ENCODE data around the gene PDSS2. TPM values are rescaled to one million over a fixed set of nuclear protein-coding genes. Genes with fewer than 3 reads are reported as not detected.

Gene PDSS2
- polyA plus RNA-seq, 1 of the 3 experiments (the other 2 are of a cell fraction) = 5.6 TPM

DNA sequence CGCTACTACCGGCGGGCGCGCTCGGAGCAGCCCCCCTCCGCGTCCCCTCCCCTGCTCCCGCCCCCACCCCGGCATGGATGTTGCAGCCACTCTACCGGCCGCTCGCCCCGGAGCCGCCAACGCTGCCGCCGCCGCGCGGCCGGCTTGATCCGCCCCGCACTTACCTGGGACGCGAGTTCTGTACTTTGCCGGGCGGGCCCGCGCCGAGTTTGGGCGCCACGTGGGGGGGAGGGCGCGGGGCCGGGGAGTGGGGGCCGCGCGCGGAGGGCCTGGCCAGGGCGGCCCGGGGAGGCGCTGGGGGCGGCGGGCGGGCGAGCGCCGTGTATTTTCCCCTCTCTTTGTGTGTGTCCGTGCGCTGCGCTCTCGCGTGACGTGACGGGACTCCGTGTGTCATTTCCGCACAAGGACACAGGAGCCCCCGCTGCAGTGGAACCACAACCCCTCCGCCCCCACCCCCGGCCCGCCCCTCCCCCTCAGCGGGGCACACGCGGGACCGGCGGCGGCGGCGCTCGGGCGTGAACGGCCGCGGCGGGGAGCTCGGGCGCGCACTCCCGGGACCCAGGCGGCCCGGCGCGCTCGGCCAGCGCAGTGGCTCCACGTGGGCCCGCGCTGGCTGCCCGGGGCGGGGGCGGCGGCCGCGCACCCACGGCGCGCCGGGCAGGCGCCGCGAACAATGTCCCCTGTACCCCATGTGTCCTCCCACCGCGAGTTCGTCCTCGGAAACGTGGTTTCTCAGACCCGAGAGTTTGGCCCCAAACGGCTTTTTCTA lies 344.3 kb downstream of the PDSS2 start, which contains the start of gene BEND3:
Gene BEND3, minus strand, starts transcription at position 590 of the 769 bp plus-strand sequence. CDS start 16,230 bp downstream, outside the sequence.
- Histone ChIP-seq H3K27ac (ENCODE audit: low read depth in 2 of 2, low read length in 1 of 2) (peak within 1 kb of the TSS; percentile 25 to 93; a peak in 3 of 4 replicates), H3K36me3 (replicated peaks in 1 of 2; ENCODE audit: control insufficient read depth in 1 of 2, insufficient read depth in 2 of 2, low read length in 1 of 2) (no peaks in the 10 kb centered on the region), H3K4me2 (peak within 1 kb of the TSS; percentile 98), H3F3A (replicated peaks; ENCODE audit: insufficient read depth) (peaks cover 7% of the 10 kb centered on the region), H3K9ac (peak within 1 kb of the TSS; percentile 57; the same call in 1 of the 2 replicates), H2AFZ (ENCODE audit: low read depth) (peak within 1 kb of the TSS; percentile 84), H3K9me2 (no peaks in the 10 kb centered on the region), H3K4me3 (ENCODE audit: low read depth in 2 of 2, low read length in 1 of 2) (peak within 1 kb of the TSS; percentile 62 to 80), H3K9me3 (no peaks in the 10 kb centered on the region), H3K79me2 (ENCODE audit: insufficient read depth) (no peaks in the 10 kb centered on the region), H4K20me1 (ENCODE audit: insufficient read depth) (no peaks in the 10 kb centered on the region), H3K27me3 (ENCODE audit: insufficient read depth) (no peaks in the 10 kb centered on the region; the same call in 1 of the 2 replicates), H3K4me1 (ENCODE audit: control insufficient read depth in 1 of 2, insufficient read depth in 2 of 2, low read depth in 1 of 2, low read length in 1 of 2) (peaks cover 10 to 16% of the 10 kb centered on the region in 2 experiments; a peak in 2 of 4 replicates)
- 0% methylated on average over 7 of the region's 109 CpGs for WGBS (ENCODE audit: low lambda C conversion rate)
- peak; percentile 86 for DNase-seq
- POLR2A ChIA-PET = interaction anchor here (0.7 to 1.4 kb wide), 7 partner anchors 12 to 556 kb away, joined by 3 to 4 read pairs (median 3); no protein-coding TSS in a partner anchor
- TF ChIP-seq CHD2 (IDR thresholded peaks at IDR 0.05; ENCODE audit: low read length, partially characterized antibody) (peak; percentile 68), MAX (IDR thresholded peaks at IDR 0.05; ENCODE audit: low read depth) (no peak)
- CTCF ChIA-PET = interaction anchor here (0.9 to 1.9 kb wide), 11 partner anchors 11 to 556 kb away, joined by 3 to 8 read pairs (median 4); partner anchors contain the start of gene MTRES1

GRCh38 chr6:107114213-107114925 lies 345.0 kb downstream of the PDSS2 start:
- H3K9ac ChIP-seq = peak overlapping the region; percentile 38; the same call in 1 of the 2 replicates
- H3K4me1 ChIP-seq (ENCODE audit: control insufficient read depth in 1 of 2, insufficient read depth in 2 of 2, low read depth in 1 of 2, low read length in 1 of 2) = peaks cover 10 to 16% of the 10 kb centered on the region in 2 experiments; a peak in 2 of 4 replicates
- H3K27ac ChIP-seq (ENCODE audit: low read depth in 2 of 2, low read length in 1 of 2) = peak overlapping the region; percentile 33 to 93; a peak in 3 of 4 replicates
- H3K4me3 ChIP-seq (ENCODE audit: low read depth in 2 of 2, low read length in 1 of 2) = peak overlapping the region; percentile 56 to 62
- no peaks in the 10 kb centered on the region for H3K36me3 ChIP-seq (replicated peaks in 1 of 2; ENCODE audit: control insufficient read depth in 1 of 2, insufficient read depth in 2 of 2, low read length in 1 of 2)
- peak overlapping the region; percentile 77; the same call in 1 of the 2 replicates for H2AFZ ChIP-seq (ENCODE audit: low read depth)
- CTCF ChIA-PET = interaction anchor here (0.6 to 1.7 kb wide), 34 partner anchors 11 to 690 kb away, joined by 3 to 17 read pairs (median 4); partner anchors contain the start of genes MTRES1 and PDSS2
- H3F3A ChIP-seq (replicated peaks; ENCODE audit: insufficient read depth) = peaks cover 7% of the 10 kb centered on the region
- H3K27me3 ChIP-seq (ENCODE audit: insufficient read depth) = no peaks in the 10 kb centered on the region; the same call in 1 of the 2 replicates
- POLR2A ChIA-PET = interaction anchor here (0.7 to 1.1 kb wide), 7 partner anchors 12 to 539 kb away, joined by 3 to 4 read pairs (median 4); partner anchors contain the start of gene MTRES1
- DNase-seq = peak; percentile 96
- peak overlapping the region; percentile 65 for H3K4me2 ChIP-seq
- no peaks in the 10 kb centered on the region for H3K9me3 ChIP-seq
- H3K9me2 ChIP-seq = no peaks in the 10 kb centered on the region
- H3K79me2 ChIP-seq (ENCODE audit: insufficient read depth) = no peaks in the 10 kb centered on the region
- WGBS (ENCODE audit: low lambda C conversion rate) = 17% methylated on average over 2 of the region's 116 CpGs
- no peaks in the 10 kb centered on the region for H4K20me1 ChIP-seq (ENCODE audit: insufficient read depth)
- TF ChIP-seq MXI1 (IDR thresholded peaks at IDR 0.05; ENCODE audit: low read depth, low read length) (no peak), EZH2phosphoT487 (IDR thresholded peaks at IDR 0.05; ENCODE audit: borderline replicate concordance, low read depth) (no peak), FOXJ3 (CRISPR knock-in tag; IDR thresholded peaks at IDR 0.05) (no peak), RCOR1 (IDR thresholded peaks at IDR 0.05; ENCODE audit: low read length) (0 out of 2 replicates have a peak, but pooled peaks have one; percentile 43), RFX5 (IDR thresholded peaks at IDR 0.05; ENCODE audit: low read length) (0 out of 2 replicates have a peak, but pooled peaks have one; percentile 26), MEF2A (IDR thresholded peaks at IDR 0.05; ENCODE audit: borderline replicate concordance, low read depth) (no peak), YY1 (IDR thresholded peaks at IDR 0.05; ENCODE audit: low read depth) (no peak), GATA2 (CRISPR knock-in tag; IDR thresholded peaks at IDR 0.05) (no peak), MAX (IDR thresholded peaks at IDR 0.05; ENCODE audit: low read depth) (peak; percentile 53; the same call in 1 of the 2 replicates), POLR2AphosphoS5 (IDR thresholded peaks at IDR 0.05; ENCODE audit: low read depth, low read length) (no peak), ZBTB33 (IDR thresholded peaks at IDR 0.05; ENCODE audit: borderline replicate concordance, low read depth) (no peak), FOSL2 (IDR thresholded peaks at IDR 0.05; ENCODE audit: borderline replicate concordance, low read depth) (no peak), TCF12 (IDR thresholded peaks at IDR 0.05) (no peak), SMC3 (IDR thresholded peaks at IDR 0.05; ENCODE audit: low read depth, low read length) (peak; percentile 75), TEAD4 (IDR thresholded peaks at IDR 0.05; ENCODE audit: borderline replicate concordance, insufficient read depth) (no peak)
- TF ChIP-seq, protein P1, sequence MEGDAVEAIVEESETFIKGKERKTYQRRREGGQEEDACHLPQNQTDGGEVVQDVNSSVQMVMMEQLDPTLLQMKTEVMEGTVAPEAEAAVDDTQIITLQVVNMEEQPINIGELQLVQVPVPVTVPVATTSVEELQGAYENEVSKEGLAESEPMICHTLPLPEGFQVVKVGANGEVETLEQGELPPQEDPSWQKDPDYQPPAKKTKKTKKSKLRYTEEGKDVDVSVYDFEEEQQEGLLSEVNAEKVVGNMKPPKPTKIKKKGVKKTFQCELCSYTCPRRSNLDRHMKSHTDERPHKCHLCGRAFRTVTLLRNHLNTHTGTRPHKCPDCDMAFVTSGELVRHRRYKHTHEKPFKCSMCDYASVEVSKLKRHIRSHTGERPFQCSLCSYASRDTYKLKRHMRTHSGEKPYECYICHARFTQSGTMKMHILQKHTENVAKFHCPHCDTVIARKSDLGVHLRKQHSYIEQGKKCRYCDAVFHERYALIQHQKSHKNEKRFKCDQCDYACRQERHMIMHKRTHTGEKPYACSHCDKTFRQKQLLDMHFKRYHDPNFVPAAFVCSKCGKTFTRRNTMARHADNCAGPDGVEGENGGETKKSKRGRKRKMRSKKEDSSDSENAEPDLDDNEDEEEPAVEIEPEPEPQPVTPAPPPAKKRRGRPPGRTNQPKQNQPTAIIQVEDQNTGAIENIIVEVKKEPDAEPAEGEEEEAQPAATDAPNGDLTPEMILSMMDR (IDR thresholded peaks at IDR 0.05) = peak; percentile 72
- TF ChIP-seq, protein P2, sequence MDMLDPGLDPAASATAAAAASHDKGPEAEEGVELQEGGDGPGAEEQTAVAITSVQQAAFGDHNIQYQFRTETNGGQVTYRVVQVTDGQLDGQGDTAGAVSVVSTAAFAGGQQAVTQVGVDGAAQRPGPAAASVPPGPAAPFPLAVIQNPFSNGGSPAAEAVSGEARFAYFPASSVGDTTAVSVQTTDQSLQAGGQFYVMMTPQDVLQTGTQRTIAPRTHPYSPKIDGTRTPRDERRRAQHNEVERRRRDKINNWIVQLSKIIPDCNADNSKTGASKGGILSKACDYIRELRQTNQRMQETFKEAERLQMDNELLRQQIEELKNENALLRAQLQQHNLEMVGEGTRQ (IDR thresholded peaks at IDR 0.05; ENCODE audit: borderline replicate concordance, low read depth, low read length) = no peak
